ENCODE data around the gene METTL1. TPM values are rescaled to one million over a fixed set of nuclear protein-coding genes. Genes with fewer than 3 reads are reported as not detected.

Gene METTL1
- total RNA-seq, 4 donors from 2014 or later, result 4.2 to 9.8 (median 5.7) TPM

DNA sequence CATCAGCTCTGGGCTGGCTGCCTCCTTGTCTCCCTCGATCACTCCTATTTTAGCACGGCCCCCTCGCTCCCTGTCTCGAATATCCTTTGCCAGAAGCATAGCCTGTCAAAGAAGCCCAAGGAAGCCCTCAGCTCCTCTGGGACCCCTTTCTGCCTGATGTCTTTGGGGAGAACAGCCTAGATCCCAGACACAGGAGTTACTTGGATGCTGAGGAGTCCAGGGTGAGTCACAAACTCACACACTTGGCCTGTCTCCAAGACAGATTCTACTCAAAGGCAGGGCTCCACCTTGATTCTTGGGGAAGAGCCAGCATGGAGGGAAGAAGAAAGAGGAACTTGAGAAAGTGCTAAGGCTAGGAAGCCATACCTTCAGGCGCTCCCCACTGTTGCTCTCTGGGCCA lies 38.5 kb upstream of the METTL1 start:
- H3K27me3 ChIP-seq, result no peaks in the 10 kb centered on the region
- WGBS, result 89% methylated on average over 5 of the region's 5 CpGs
- DNase-seq (ENCODE audit: extremely low spot score), result no peak
- no peaks in the 10 kb centered on the region for H3K9me3 ChIP-seq
- H3K36me3 ChIP-seq, result peaks cover 6 to 81% (median 76%) of the 10 kb centered on the region in 4 donors
- TF ChIP-seq POLR2AphosphoS5 (IDR thresholded peaks at IDR 0.05) (no peak), CTCF (IDR thresholded peaks at IDR 0.05) (no peak), POLR2A (IDR thresholded peaks at IDR 0.05; ENCODE audit: low read depth) (no peak), EP300 (IDR thresholded peaks at IDR 0.05) (no peak)
- H3K4me1 ChIP-seq, result peaks cover 11 to 30% (median 20%) of the 10 kb centered on the region in 4 donors
- intact Hi-C loops (cut with DNase I), result no loop called here
- H3K27ac ChIP-seq (replicated peaks in 1 of 4), result no peak overlapping the region
- no peak overlapping the region for H3K4me3 ChIP-seq

GRCh38 chr12:57809425-57809824 lies 37.5 kb upstream of the METTL1 start:
- Histone ChIP-seq H3K4me1 (peaks cover under 1 to 20% (median 12%) of the 10 kb centered on the region in 4 donors), H3K27me3 (no peaks in the 10 kb centered on the region), H3K4me3 (no peak overlapping the region), H3K36me3 (peaks cover 6 to 92% (median 84%) of the 10 kb centered on the region in 4 donors), H3K27ac (replicated peaks in 1 of 4) (no peak overlapping the region), H3K9me3 (no peaks in the 10 kb centered on the region)
- intact Hi-C loops (cut with DNase I), result no loop called here
- 95% methylated on average over 3 of the region's 3 CpGs for WGBS
- TF ChIP-seq EP300 (IDR thresholded peaks at IDR 0.05) (no peak), CTCF (IDR thresholded peaks at IDR 0.05) (no peak), POLR2A (IDR thresholded peaks at IDR 0.05; ENCODE audit: low read depth) (no peak), POLR2AphosphoS5 (IDR thresholded peaks at IDR 0.05) (no peak)
- no peak for DNase-seq (ENCODE audit: extremely low spot score)

DNA sequence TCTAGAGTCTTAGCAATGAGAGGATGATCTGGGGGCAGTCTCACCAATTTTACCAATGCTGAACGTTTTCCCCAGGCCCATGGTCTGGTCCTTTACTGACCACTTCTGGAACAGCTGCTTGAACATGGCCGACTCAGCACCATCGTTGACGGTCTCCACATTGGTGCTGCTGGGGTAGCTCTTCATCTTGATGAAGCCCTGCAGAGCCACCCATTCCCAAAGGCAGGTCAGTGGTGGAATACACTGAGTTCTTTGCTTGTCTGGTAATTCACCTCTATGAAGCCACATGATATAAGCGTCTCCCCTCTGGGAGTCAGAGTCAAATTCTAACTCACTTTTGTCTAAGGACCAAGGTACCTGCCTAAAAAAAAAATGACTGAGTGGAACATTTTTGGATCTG lies 36.4 kb upstream of the METTL1 start:
- Histone ChIP-seq H3K9me3 (no peaks in the 10 kb centered on the region), H3K36me3 (peaks cover 6 to 97% (median 87%) of the 10 kb centered on the region in 4 donors), H3K4me1 (peaks cover 3 to 14% (median 10%) of the 10 kb centered on the region in 4 donors), H3K4me3 (no peak overlapping the region), H3K27ac (replicated peaks in 1 of 4) (no peak overlapping the region), H3K27me3 (no peaks in the 10 kb centered on the region)
- DNase-seq (ENCODE audit: extremely low spot score), result no peak
- intact Hi-C loops (cut with DNase I), result no loop called here
- TF ChIP-seq POLR2AphosphoS5 (IDR thresholded peaks at IDR 0.05) (no peak), POLR2A (IDR thresholded peaks at IDR 0.05; ENCODE audit: low read depth) (no peak), EP300 (IDR thresholded peaks at IDR 0.05) (no peak), CTCF (IDR thresholded peaks at IDR 0.05) (no peak)
- 91% methylated on average over 5 of the region's 5 CpGs for WGBS

GRCh38 chr12:57807285-57807684 lies 35.4 kb upstream of the METTL1 start:
- H3K4me3 ChIP-seq, result no peak overlapping the region
- TF ChIP-seq POLR2A (IDR thresholded peaks at IDR 0.05; ENCODE audit: low read depth), result no peak
- no peaks in the 10 kb centered on the region for H3K27me3 ChIP-seq
- peaks cover 15 to 96% (median 87%) of the 10 kb centered on the region in 4 donors for H3K36me3 ChIP-seq
- 72% methylated on average over 4 of the region's 9 CpGs for WGBS
- intact Hi-C loops (cut with DNase I), result no loop called here
- H3K4me1 ChIP-seq, result peaks cover 4 to 15% (median 12%) of the 10 kb centered on the region in 4 donors
- no peaks in the 10 kb centered on the region for H3K9me3 ChIP-seq
- no peak for DNase-seq (ENCODE audit: extremely low spot score)
- H3K27ac ChIP-seq (replicated peaks in 1 of 4), result no peak overlapping the region

DNA sequence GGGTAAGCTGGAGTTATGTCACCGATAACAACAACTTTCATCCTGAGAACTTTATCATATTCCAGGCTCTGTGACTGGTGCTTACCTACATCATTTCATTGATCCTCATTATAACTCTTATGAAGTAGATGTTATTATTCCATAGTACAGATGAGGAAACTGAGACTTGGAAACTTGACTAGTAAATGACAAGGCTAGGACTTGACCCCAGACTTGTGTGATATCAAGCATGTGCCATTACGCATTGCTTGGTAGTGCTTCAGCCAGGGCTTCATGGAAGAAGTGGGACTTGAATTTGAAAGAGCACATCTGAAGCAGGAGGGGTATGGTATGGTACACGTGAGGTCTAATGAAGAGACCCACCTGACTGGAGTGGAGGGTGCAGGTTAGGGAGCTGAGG lies 34.8 kb upstream of the METTL1 start:
- Histone ChIP-seq H3K4me1 (peaks cover 4 to 15% (median 12%) of the 10 kb centered on the region in 4 donors), H3K4me3 (no peak overlapping the region), H3K36me3 (peaks cover 20 to 96% (median 87%) of the 10 kb centered on the region in 4 donors), H3K27me3 (no peaks in the 10 kb centered on the region), H3K9me3 (no peaks in the 10 kb centered on the region), H3K27ac (replicated peaks in 1 of 4) (no peak overlapping the region)
- DNase-seq (ENCODE audit: extremely low spot score), result no peak
- WGBS, result 94% methylated on average over 3 of the region's 3 CpGs
- intact Hi-C loops (cut with DNase I), result no loop called here
- TF ChIP-seq CTCF (IDR thresholded peaks at IDR 0.05) (no peak), EP300 (IDR thresholded peaks at IDR 0.05) (no peak), POLR2A (IDR thresholded peaks at IDR 0.05; ENCODE audit: low read depth) (no peak), POLR2AphosphoS5 (IDR thresholded peaks at IDR 0.05) (no peak)

Measured in esophagus muscularis mucosa (tissue), 4 donors.